Stomach smooth muscle (tissue), 2 donors: Measurements from ENCODE around the gene GPR37.

Experiments
- H3K27ac ChIP-seq: one replicate; pipeline ENCODE4 v1.7.0; 2013; ENCODE audit warnings: mild to moderate bottlenecking, low read length, inconsistent platforms
- H3K27me3 ChIP-seq, 2 donors: one replicate each; pipeline ENCODE4 v1.7.0; 2013; ENCODE audit warnings: low read length in 2 of 2; ENCODE audit not compliant: insufficient read depth in 2 of 2, control insufficient read depth in 1 of 2
- H3K36me3 ChIP-seq, 2 donors: one replicate each; pipeline ENCODE4 v1.7.0; 2013; ENCODE audit warnings: low read length in 2 of 2; ENCODE audit not compliant: control insufficient read depth in 2 of 2, insufficient read depth in 2 of 2
- H3K4me1 ChIP-seq: one replicate; pipeline ENCODE4 v1.7.0; 2013; ENCODE audit warnings: low read length; ENCODE audit not compliant: control insufficient read depth, insufficient read depth
- H3K4me3 ChIP-seq, 2 donors: one replicate each; pipeline ENCODE4 v1.7.0; 2013; ENCODE audit warnings: low read length in 2 of 2
- H3K9ac ChIP-seq, 2 donors: one replicate each; pipeline ENCODE4 v1.7.0; 2013; ENCODE audit warnings: low read length in 2 of 2, mild to moderate bottlenecking in 1 of 2
- H3K9me3 ChIP-seq, 2 donors: one replicate each; pipeline ENCODE4 v1.7.0; 2013; ENCODE audit warnings: low read length in 2 of 2; ENCODE audit not compliant: control insufficient read depth in 2 of 2
- donor health status: healthy.
- donor health status: Pancreatic carcinoma.

GPR37 gene

GRCh38 chr7:124724507-124725192, 40.9 kb downstream of the GPR37 start:
- no peaks in the 10 kb centered on the region for H3K27me3 ChIP-seq
- H3K4me1 ChIP-seq, result no peaks in the 10 kb centered on the region
- no peak overlapping the region for H3K9ac ChIP-seq
- no peaks in the 10 kb centered on the region for H3K36me3 ChIP-seq
- no peak overlapping the region for H3K27ac ChIP-seq
- no peak overlapping the region for H3K4me3 ChIP-seq
- H3K9me3 ChIP-seq, result no peaks in the 10 kb centered on the region

- Histone ChIP-seq H3K9me3 (no peaks in the 10 kb centered on the region), H3K4me1 (no peaks in the 10 kb centered on the region), H3K27ac (no peak overlapping the region), H3K9ac (no peak overlapping the region), H3K36me3 (no peaks in the 10 kb centered on the region), H3K27me3 (no peaks in the 10 kb centered on the region), H3K4me3 (no peak overlapping the region)
These were observed 41.5 kb downstream of the GPR37 start for GRCh38 chr7:124724079-124724478.

- no peak overlapping the region for H3K9ac ChIP-seq
- no peaks in the 10 kb centered on the region for H3K4me1 ChIP-seq
- H3K36me3 ChIP-seq, result no peaks in the 10 kb centered on the region
- no peak overlapping the region for H3K27ac ChIP-seq
- no peaks in the 10 kb centered on the region for H3K27me3 ChIP-seq
- no peaks in the 10 kb centered on the region for H3K9me3 ChIP-seq
- H3K4me3 ChIP-seq, result no peak overlapping the region
These were observed 42.6 kb downstream of the GPR37 start for GRCh38 chr7:124723012-124723411.

- Histone ChIP-seq H3K9me3 (no peaks in the 10 kb centered on the region), H3K27me3 (no peaks in the 10 kb centered on the region), H3K27ac (no peak overlapping the region), H3K4me1 (no peaks in the 10 kb centered on the region), H3K4me3 (no peak overlapping the region), H3K9ac (no peak overlapping the region), H3K36me3 (no peaks in the 10 kb centered on the region)
These were observed 43.3 kb downstream of the GPR37 start for GRCh38 chr7:124722292-124722691.

GRCh38 chr7:124720195-124720594, 45.4 kb downstream of the GPR37 start:
- no peak overlapping the region for H3K9ac ChIP-seq
- no peaks in the 10 kb centered on the region for H3K27me3 ChIP-seq
- no peaks in the 10 kb centered on the region for H3K9me3 ChIP-seq
- H3K36me3 ChIP-seq, result no peaks in the 10 kb centered on the region
- no peak overlapping the region for H3K27ac ChIP-seq
- H3K4me1 ChIP-seq, result no peaks in the 10 kb centered on the region
- H3K4me3 ChIP-seq, result no peak overlapping the region

- Histone ChIP-seq H3K9me3 (no peaks in the 10 kb centered on the region), H3K9ac (no peak overlapping the region), H3K36me3 (no peaks in the 10 kb centered on the region), H3K27me3 (no peaks in the 10 kb centered on the region), H3K27ac (no peak overlapping the region), H3K4me3 (no peak overlapping the region), H3K4me1 (no peaks in the 10 kb centered on the region)
These were observed 47.4 kb downstream of the GPR37 start for GRCh38 chr7:124718032-124718766.

- H3K4me1 ChIP-seq, result no peaks in the 10 kb centered on the region
- no peaks in the 10 kb centered on the region for H3K36me3 ChIP-seq
- H3K27me3 ChIP-seq, result no peaks in the 10 kb centered on the region
- no peak overlapping the region for H3K27ac ChIP-seq
- no peaks in the 10 kb centered on the region for H3K9me3 ChIP-seq
- no peak overlapping the region for H3K4me3 ChIP-seq
- no peak overlapping the region for H3K9ac ChIP-seq
These were observed 48.7 kb downstream of the GPR37 start for GRCh38 chr7:124716894-124717293.

GRCh38 chr7:124713086-124713485, 52.5 kb downstream of the GPR37 start:
- Histone ChIP-seq H3K27me3 (no peaks in the 10 kb centered on the region), H3K36me3 (no peaks in the 10 kb centered on the region), H3K4me1 (no peaks in the 10 kb centered on the region), H3K27ac (no peak overlapping the region), H3K9ac (no peak overlapping the region), H3K4me3 (no peak overlapping the region), H3K9me3 (peaks cover 3 to 4% of the 10 kb centered on the region in 2 donors)

GRCh38 chr7:124712017-124712416, 53.6 kb downstream of the GPR37 start:
- H3K27me3 ChIP-seq, result no peaks in the 10 kb centered on the region
- no peak overlapping the region for H3K9ac ChIP-seq
- H3K4me1 ChIP-seq, result no peaks in the 10 kb centered on the region
- H3K27ac ChIP-seq, result no peak overlapping the region
- peaks cover 3 to 4% of the 10 kb centered on the region in 2 donors for H3K9me3 ChIP-seq
- no peaks in the 10 kb centered on the region for H3K36me3 ChIP-seq
- H3K4me3 ChIP-seq, result no peak overlapping the region

GRCh38 chr7:124702385-124702784, 63.2 kb downstream of the GPR37 start:
- no peak overlapping the region for H3K4me3 ChIP-seq
- no peaks in the 10 kb centered on the region for H3K9me3 ChIP-seq
- no peak overlapping the region for H3K9ac ChIP-seq
- H3K27ac ChIP-seq, result no peak overlapping the region
- H3K36me3 ChIP-seq, result no peaks in the 10 kb centered on the region
- H3K27me3 ChIP-seq, result no peaks in the 10 kb centered on the region
- H3K4me1 ChIP-seq, result no peaks in the 10 kb centered on the region

- H3K4me3 ChIP-seq, result no peak overlapping the region
- no peak overlapping the region for H3K9ac ChIP-seq
- no peaks in the 10 kb centered on the region for H3K4me1 ChIP-seq
- no peaks in the 10 kb centered on the region for H3K36me3 ChIP-seq
- H3K9me3 ChIP-seq, result no peaks in the 10 kb centered on the region
- no peaks in the 10 kb centered on the region for H3K27me3 ChIP-seq
- H3K27ac ChIP-seq, result no peak overlapping the region
These were observed 63.6 kb downstream of the GPR37 start for GRCh38 chr7:124701955-124702354.
